Nasal cavity respiratory epithelium epithelial cell of viscerocranial mucosa (primary cell): ENCODE results near the gene SCGB1C2. TPM values are rescaled to one million over a fixed set of nuclear protein-coding genes. Genes with fewer than 3 reads are reported as not detected.

ENCODE experiments used
- total RNA-seq: library from RNA; depleted of rRNA; stranded (reverse); fragments of >200 nt; gene quantifications from 2 replicates; pipeline ENCODE4 v1.2.3, GENCODE V29; 2014

The SCGB1C2 gene
- total RNA-seq, result not detected in 2 replicates

DNA sequence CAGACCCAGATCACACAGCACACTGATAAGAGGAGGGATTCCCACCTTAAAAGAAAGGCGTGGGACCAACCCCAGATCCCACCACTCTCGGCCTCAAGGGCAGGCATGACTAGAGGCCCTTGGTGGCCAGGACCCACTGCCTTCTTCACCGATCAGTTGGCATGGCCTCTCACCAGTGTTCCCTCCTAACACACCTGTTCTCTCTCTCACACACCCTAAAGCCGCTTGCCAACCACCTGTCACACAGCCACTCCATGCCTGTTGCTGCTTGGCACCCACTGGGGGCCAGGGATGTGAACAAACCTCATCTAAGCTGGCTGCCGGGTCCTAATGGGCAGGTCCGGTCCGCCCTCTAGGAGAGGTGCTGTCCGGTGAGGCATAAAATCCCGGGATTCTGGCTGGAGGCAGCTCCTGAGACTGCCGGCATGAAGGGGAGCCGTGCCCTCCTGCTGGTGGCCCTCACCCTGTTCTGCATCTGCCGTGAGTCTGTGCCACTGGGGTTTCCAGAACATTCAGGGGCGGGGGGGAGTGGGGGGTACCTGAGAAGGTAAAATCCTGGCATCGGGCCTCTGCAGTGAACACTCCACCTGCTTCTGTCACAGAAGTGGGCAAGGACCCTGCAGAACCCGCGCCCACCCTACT lies at the start of gene SCGB1C2:
Gene SCGB1C2 (plus strand): TSS at position 404 of the 642 bp plus-strand sequence. CDS start 22 bp downstream, at position 426.

DNA sequence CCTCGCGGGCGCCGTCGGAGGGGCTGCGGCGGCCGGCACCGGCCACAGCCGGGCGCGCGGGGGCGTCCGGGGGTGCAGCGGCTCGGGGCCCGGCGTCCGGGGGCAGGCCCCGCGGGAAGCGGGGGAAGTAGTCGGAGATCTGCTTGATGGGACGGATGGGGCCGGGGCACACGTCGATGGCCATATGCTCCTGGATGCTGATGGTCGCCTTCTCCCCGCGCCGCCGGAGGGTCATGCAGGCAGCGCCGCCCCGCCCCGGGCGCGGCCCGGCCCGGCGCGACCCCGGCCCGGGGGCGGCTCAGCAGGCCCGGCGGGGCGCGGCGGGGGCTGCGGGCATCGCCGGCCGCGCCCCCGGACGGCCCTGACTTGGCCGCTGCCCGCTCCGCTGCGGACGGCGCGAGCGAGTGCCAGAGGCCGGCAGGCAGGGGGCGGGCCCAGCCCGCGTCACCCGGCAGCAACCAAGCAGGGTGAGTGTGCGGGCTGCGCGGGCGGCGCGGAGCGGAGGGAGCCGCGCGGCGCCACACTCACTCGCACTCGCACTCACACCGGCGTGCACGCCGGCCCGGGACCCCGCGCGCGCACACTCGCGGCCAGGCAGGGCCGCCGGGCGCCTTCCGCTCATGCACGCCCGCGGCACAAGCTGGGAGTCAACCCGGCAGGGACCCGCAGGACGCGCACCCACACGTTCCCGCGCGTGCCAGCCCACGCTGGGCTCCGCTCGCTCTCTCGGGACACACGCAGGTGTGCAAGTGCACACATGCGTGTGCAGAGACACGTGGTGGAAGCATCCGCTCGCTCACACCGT lies 44.1 kb downstream of the SCGB1C2 start, which contains the start of gene DOC2B:
Gene DOC2B (minus strand): TSS at position 406 of the 805 bp plus-strand sequence. CDS start 171 bp downstream, at position 235.

Other genes with a start within 250 kb of the SCGB1C2 start
- gene DOC2B, start 44.1 kb downstream of the SCGB1C2 start, total RNA-seq, result under 0.01 and 17.8 TPM in 2 replicates
- gene RPH3AL, start 215.2 kb downstream of the SCGB1C2 start, total RNA-seq, result 1.7 and 8.5 TPM in 2 replicates